Tibial nerve (tissue), 4 donors: Measurements from ENCODE around the gene SMTNL2.

Source experiments
- CTCF ChIP-seq, 5 experiments: fragments of 200-600 bp in 3 of 5; fragments of 450-650 bp in 2 of 5; sonication (generic) in 3 of 5; IDR thresholded peaks; one replicate each; pipeline ENCODE4 v1.5.1; 2016 to 2019; ENCODE audit warnings: antibody characterized with exemption in 5 of 5, mild to moderate bottlenecking in 3 of 5, moderate library complexity in 2 of 5
- EP300 ChIP-seq, 2 donors: sonication (generic); formaldehyde crosslinking; IDR thresholded peaks; one replicate each; pipeline ENCODE4 v1.6.1; 2017; ENCODE audit warnings: antibody characterized with exemption in 2 of 2, mild to moderate bottlenecking in 1 of 2
- POLR2A ChIP-seq, 2 donors: fragments of 450-650 bp; IDR thresholded peaks; one replicate each; pipeline ENCODE4 v1.6.1; 2017; ENCODE audit warnings: antibody characterized with exemption in 2 of 2, mild to moderate bottlenecking in 2 of 2, moderate library complexity in 2 of 2

DNA sequence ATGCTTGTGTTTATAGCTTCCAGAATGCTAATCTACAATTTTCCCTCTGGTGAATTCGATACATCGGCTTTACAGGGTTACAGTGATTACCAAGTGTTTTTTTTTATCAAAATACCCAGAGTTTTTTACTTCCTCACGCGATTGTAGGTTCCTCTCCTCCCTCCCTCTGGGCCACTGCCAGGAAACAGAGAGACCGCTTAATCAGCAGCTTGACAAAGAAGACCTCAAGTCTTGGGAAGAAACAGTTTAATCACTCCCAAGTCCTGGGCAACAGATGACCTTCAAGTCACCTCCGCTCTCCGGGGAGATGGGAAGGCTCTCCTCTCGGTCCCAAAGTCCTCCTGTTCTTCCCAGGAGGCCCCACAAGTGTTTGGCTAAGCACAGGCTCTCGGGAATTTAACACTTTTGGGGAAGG, 23.5 kb downstream of the SMTNL2 start:
- TF ChIP-seq CTCF (IDR thresholded peaks at IDR 0.05) (no peak), EP300 (IDR thresholded peaks at IDR 0.05) (no peak), POLR2A (IDR thresholded peaks at IDR 0.05) (no peak)
